ENCODE results near the gene IGIP.
"Not testable (repeated sequence)": the region's sequence is repeated elsewhere in the genome, so short reads cannot be mapped to it uniquely, and the experiment has no call there.

Gene IGIP

DNA sequence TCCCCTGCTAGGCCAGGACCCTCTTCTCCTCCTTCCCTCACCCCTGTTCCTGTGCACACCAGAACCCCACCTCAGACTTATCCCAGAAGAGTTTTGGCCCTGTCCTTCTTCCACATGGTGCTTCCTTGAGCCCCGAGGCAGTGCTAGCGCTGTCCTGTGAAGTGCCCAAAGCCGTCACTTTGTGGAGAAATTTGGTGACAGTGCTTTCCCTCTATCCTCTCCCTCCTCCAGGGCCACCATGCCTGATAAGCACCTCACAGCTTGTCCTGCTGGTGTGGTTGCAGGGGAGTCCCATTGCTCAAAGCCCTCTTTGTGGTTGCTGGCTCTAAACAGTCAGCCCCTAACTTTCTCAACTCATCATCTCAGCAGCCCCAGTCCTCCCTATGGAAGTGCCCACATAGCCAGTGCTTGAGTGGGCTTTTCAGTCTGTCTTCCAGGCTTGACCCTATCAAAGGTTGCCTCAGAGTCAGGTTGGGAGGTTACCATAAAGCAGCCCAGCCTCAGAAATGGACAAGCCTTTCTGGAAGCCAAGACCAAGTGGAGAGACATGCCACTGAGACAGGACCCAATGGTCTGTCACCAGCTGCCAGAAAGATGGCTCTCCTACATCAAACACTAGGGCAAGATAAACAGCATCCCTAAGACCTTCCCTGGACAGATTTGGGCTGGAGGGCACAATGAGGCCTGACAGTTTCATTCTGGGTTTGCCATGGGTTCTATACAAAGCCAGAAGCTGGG is 18.0 kb downstream of the IGIP start:
- no peak for DNase-seq

DNA sequence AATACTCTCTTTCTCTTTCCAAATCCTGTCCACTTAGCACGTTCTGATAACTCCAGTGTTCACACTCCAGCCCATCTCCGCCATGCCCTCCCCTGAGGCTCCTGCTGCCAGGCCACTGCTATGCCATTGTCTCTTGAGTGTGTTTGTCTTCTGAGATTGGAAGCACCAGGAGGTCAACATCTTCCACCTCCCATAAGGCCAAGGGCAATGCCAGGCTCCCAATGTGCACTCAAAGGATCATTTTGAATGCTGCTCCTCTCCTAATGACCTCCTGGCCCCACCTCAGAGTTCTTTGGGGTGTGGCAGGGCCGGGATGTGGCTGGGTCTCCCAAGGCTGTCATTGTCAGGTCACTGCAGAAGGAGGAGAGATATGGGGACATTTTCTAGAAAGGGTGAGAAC is 19.5 kb downstream of the IGIP start:
- DNase-seq = no peak

DNA sequence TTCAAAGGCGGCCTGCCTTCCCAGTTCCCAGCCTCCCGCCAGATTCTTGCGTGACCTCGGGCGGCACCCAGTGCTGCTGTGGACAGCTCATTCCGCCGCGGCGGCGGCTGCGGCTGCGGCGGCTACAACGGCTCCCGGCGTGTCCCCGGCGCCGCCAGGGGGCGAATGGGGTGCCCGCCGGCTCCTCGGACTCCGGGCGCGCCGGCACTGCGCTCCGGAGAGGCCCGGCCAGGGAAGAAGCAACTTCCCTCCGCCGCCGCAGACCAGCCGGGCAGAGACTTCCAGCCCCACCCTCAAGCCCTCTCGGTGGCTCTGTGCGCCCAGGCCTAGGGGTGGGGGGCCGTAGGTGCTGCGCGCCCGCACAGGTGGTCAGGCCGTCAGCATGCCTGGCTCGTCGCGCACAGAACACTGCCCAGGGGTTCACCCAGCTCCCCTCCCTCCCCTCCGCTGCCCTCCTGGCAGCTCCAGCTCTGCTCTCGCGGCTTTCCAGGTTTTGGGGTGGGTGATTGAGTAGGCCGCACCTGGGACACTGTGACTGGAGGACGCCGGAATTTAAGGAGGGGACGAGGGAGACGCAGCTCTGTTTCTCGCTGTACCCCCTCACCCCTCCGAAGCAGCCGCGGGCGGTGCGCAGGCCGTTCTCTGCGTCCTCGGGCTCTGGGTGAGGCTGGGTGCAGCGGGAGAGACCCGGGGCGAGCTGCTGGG is 20.2 kb downstream of the IGIP start:
- DNase-seq = peak; percentile 7

DNA sequence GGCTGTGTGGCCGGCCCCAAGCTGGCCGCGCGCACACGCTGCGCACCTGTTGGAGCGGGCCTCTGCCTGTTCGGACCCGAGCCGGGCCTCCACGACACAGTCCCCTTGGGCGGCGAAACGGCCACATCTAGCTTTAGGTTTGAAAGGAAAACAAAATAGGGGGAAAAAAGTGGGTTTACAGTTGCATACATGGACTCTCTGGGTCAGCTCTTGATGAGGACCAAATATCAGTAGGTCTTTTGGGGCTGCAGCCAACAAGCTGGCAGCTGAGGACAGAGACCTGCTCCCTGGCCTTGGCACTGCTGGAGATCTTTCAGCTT is 20.7 kb downstream of the IGIP start:
- DNase-seq = no peak

DNA sequence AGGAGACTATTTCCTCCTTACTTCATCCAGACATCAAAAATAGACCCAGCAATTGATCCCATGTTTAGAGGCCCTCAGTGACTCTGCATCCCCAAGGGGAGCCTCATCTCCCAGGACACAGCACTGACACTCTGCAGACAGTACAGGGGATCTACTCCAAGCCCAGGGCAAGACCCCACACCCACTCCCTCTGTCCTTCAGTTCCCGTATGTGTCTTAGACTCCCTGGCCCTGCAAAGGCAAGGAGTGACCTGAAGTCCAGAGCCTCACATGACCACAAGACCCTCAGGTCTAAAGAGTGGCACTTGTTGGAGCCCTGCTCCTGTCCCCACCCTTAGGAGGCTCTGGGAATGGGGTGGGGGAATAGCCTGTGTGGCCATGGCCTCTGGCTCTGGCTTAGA is 21.7 kb downstream of the IGIP start:
- no peak for DNase-seq

DNA sequence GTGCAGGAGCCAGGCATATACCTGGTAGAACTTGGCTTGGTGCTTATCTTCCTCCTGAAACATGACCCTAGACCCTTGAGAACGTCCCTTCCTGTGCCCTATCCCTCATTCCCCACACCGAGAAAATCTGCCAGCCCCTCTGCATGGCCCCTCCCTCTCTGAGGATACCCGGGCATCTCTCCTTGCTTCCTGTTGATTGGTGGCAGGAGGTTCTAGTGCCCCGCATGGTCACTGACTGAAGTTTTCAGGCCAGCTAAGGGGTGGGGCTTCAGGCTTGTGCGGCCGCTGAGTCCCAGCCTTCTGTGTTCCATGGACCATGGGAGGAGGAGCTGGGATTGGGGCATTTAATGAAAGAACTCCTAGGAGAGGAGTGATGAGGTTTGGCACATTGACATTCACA is 22.8 kb downstream of the IGIP start:
- DNase-seq = peak; percentile 44

DNA sequence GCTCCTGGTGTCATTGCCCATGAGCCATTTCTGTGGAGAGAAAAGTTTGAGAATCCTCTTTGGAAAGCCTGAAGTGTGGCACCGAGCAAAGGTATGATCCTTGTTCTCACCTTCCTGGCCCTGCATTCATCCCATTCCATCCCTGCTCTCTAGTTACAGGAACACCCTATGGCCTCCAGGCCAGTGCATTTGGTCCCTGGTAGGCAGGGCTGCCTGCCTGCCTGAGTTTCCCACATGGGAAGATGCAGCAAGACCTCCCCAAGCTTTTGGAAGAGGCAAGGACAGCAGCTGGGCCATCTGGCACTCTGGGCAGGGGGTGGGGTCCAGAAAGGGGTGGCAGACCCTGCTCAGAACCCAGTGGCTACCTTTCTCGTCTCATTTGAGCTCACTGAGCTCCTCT is 24.5 kb downstream of the IGIP start:
- DNase-seq = no peak

DNA sequence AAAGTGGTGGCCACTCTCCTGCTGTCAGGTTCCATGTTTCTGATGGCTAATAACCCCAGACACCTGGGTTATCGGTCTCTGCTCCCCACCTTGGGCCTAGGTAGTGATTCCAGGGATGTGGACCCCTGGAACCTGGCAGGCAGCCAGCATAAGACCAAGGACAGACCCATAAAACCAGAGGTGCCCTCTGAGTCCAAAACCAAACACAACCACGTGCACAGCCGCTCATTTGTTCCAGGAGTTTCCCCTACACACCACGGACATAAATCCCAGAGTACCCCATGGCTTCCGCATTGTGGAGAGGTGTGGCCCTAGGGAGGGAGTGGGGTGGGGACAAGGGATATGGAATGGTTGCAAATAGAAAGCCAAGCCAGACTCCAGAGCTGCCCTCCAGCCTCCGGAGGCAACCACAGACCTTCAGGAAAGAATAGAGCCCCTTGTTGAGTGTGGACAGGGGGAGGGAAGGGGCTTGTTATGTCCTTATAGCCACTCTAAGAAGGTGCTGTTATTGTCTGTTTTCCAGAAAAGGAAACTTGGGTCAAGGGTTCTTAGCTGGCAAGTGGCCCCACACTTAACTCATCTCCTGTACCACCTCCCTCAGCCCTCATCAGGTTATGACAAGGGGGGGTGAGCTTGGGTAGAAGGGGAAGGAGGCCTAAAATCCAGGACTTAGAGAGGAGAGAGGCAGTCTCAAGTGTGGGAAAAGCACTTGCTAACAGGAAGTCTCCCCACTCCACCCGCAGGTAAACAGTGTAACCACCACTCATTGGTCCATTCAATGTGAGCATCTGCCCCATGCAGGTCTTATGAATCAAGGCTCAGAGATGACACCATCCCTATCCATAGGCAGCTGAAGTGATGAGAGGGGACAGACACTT is 25.6 kb downstream of the IGIP start:
- peak; percentile 67 for DNase-seq

DNA sequence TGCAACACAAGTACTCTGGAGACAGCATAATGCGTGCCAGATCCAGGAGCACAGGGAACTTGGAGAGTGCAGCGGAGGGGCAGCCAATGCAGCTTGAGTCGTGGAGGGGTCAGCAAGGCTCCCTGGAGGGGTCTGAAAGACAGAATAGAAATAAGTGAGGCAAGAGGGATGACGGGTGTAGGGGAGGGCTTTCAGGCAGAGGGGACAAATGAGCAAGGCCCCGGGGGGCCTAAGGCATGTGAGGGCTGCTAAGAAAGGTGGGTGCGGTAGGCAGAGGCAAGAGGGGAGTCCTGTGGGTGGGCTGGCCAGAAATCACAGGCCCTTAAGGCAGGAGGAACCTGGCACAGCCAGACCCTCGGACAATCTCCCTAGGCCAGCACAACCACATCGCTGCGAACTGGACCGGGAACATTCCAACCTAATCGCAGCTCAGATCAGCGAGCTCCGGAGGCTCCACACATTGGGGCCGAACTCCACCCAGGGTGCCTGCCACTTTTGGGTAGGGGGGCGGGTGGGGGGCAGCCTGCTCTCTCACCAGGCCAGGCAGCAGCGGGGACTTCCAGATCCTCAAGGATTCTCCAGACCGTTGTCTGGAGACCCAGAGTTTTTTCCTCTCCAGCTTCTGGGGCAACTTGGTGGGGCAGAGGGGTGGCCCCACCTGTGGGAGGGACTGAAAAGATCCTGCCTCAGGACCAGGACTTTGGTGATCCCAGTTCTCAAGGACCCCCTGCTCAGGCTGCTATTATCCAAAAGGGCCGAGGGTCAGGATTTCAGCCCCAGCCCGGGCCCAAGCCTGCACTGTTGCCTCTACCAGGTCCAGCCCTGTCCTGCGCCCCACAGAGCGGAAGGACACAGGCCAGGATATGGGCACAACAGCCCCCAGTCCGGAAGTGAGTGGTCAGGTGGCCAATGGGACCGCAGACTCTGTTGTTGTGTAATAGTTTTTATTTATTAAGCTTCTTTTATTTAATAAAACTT is 26.6 kb downstream of the IGIP start:
- DNase-seq = no peak

DNA sequence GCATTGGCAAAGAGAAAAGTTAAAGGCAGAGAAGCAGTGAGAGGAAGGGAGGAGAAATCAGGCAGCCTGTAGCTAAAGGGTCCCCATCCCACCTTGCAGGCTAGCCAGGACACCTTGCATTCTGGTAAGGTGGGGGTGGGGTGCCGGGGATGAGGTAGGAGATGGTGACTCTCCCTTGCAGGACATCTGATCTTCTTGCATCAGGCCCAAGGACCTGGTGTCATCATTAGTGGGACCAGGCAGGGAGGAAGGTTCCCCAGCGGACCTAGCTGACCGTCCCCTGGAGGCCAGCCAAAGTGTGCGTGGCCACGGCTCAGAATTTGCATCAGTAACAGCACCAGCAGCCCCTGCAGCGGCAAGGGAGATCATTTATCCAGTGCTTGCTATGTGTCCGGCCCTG is 27.5 kb downstream of the IGIP start:
- no peak for DNase-seq

DNA sequence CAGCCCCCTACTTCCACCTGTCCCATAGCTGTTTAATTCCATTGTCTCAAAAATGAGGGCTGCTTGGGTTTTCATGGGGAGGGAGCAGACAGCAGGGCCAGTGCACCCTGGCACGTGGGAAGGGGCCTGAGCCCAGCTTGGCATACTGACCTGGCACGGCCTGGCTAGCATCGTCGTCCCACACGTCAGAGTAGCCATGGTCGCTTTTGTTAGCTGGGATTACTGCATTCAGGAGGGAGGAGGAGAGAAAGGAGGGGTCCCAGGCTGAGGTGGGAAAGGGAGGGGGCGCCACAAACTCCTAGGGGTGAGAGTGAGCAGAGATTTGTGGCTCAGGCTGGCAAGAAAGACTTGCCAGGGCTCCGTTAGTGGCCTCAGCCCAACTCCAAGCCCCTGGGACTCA is 28.2 kb downstream of the IGIP start:
- no peak for DNase-seq

DNA sequence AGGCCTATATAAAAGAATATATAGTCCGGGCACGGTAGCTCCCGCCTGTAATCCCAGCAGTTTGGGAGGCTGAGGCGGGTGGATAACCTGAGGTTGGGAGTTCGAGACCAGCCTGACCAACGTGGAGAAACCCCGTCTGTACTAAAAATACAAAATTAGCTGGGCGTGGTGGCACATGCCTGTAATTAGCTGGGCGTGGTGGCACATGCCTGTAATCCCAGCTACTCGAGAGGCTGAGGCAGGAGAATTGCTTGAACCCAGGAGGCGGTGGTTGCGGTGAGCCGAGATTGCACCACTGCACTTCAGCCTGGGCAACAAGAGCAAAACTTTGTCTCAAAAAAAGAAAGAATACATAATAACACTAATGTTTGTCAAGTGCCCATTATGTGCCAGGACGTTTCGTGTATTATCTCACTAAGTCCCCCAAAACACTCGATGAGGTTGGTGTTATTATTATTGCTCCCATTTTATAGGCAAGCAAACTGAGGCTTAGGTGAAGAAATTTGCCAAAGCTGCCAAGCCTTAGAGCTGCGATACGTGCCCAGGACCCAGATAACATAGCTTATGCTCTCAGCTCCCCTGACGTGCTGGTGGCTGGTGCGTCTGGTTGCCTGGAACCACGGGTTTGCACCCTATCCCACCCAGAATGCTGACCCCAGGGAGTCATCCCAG is 29.1 kb downstream of the IGIP start:
- not testable (repeated sequence) for DNase-seq

DNA sequence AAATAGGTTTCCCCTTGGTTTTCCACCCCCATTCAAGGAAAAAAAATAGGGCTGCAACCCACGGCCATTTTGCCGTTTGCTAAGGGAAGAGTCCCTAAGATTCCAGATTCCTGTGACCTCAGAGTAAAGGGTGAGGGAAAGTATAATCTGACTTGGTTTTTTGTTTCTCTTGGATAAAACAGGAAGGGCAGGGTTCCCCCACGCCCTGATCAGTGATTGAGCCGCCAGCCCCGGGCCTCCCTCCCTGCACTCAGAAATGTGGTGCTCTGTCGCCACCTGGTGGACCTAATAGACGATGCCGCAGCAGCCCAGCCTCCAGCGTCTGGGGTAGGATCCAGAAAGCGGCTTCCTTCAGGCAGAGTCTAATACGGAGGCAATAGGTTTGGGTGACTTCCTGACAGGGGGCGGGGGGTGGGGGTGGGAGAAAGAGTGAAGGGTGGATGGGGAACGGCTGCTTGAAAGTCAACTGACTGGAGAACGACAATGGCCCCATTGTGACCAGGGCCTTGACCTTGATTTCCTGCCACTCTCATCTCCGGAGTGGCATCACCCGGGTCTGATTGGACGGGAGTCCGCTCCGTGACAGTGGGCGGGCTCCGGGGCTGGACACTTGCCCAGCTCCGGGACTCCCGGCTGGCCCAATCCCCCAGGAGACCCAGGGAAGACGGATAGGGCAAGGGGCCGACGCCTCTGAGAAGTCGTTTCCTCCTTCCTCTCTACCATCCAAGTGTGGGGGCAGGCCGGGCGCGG is 31.5 kb downstream of the IGIP start:
- peak; percentile 21 for DNase-seq

DNA sequence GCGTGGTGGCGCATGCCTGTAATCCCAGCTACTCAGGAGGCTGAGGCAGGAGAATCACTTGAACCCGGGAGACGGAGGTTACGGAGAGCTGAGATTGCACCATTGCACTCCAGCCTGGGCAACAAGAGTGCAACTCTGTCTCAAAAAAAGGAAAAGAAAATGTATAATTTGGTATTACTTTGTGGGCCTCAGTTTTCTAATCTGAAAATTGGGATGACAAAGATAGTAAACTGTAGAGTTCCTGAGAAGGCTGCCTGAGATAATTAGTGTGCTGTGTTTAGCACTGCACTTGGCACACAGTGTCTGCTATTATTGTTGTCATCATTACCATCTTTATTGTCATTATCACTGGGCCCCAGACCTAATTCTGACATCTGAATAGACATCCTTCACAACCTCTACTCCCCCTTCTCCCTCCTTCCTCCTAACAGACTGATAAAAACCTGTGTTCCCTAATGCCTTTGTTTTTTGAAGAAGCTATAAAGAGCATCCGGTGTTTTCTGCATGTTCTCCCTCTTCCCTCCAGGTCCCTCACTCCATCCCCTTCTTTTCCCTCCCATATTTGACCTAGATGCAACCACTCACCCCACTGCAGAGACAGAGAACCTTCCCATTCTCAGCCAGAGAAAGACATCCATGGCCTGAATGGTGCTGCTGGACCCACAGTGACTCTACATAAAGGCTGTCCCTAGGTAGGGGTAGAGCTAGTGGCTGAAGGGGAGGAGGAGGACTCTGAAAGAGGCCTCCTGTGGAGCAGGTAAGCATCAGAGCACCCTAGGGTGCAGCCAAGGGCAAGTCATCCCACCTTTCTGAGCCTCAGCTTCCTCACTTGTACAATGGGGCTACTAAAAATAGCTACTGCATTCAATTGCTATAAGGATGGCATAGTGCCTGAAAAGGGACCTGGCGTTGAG is 33.5 kb downstream of the IGIP start:
- no peak for DNase-seq

DNA sequence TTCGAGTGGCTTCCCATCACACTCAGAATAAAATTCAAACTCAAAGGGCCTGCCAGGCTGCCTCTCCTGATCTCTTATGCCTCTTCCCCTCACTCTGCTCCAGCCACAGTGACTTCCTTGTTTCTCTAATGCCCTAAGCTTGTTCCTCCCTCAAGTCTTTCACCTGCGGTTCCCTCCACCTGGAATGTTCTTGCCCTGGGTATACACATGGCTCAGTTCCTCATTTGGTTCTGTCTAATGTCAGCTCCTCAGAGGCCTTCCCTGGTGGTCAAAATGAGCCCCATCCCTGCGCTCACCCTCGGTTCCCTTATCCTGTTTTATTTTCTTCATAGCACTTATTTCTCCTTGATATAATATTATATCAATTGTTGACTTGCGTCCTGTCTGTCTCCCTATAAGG is 36.5 kb downstream of the IGIP start:
- DNase-seq = no peak

DNA sequence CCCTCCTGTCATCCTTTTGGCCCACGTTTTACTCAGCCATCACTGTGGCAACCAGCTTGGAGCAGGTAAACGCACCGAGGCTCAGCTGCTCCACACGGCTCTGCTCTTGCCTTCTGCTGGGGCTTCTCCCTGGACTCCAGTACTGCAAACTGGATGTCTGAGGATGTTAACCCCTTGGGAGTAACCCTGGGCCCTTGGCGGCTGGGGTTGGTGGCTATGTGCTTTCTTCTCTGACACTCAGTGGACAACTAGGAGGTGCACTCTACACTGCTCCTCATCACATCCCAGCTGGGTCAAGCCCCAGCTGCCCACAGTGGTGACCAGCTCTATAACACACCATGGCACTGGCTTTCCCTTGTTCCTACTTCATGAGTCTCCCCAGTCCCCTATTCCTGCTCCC is 37.0 kb downstream of the IGIP start:
- DNase-seq = no peak

DNA sequence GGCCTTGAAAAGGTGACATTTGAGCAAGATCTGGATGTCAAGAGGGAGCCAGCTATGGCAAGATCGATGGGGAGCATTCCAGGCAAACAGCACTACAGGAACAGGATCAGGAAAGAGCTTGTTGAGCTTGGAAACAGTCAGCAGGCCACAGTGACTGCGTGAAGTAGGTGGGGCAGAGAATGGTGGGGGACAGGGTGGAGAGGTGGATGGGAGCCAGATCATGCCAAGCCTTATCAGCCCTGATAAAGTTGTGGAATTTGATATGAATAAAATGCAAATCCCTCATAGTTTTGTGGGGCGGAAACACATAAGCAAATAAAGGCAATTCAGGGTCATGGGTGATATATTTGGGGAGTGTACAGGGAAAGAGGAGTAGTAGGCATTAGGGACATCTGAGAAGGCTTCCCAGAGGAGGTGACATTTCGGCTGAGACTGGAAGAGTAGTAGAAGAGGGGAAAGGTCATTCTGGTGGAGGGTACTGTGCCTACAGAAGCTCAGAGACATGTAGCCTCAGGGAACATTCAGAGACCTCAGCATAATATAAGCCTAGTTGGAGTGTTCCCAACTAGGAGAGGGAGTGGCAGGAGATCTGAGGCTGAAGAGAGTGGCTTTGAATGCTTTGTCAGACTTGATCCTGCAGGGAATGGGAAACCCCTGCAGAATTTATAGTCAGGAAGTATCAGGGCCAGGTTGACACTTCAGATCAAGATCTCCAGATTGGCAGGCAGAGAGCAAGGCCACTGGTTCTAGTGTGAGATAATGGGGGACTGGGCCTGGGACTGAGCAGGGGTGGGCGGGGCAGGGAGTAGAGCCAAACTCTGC is 39.6 kb downstream of the IGIP start:
- DNase-seq = no peak

DNA sequence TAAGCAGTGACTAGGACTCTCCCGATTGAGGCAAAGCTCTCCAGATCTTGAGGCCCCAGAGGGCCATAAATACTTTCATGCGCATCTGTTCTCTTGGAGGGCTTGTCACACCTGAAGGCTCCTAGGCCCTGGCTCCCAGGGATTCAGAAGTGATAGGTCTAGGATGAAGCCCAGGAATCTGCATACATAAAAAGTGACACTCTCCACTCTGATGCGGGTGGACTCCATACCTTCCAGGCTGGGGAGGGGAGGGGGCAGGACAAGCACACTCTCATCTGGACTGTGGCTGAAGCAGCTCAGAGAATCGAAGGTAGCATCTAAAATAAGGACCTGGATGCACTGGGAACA is 40.2 kb downstream of the IGIP start:
- no peak for DNase-seq

DNA sequence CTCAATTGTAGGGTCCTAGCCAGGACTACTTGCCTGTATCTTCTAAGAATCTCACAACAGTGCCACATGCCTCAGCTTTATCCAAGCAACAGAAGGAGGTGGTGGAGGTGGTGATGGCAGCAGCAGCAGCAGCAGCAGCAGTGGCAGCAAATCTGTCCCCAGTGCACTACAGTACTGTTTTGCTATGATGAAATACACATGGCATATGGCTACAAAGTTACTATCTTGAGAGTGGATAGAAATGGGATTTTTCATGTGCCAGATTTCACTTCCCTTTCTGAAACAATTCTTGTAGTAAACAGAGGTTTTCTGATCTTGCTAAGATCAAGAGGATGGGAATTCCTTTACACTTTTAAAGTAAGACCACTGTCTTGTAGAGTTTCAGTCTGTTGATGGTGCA is 41.2 kb downstream of the IGIP start:
- no peak for DNase-seq

All from NCI-H510A (cell line).